GM12878 (cell line): ENCODE measurements around the gene CXXC5. TPM values are rescaled to one million over a fixed set of nuclear protein-coding genes. Genes with fewer than 3 reads are reported as not detected.

Experiments used
- ATAC-seq: fragments of 200-7000 bp; cut with Tn5 transposase; 3 replicates; pipeline ENCODE4 v1.9.1; 2020; ENCODE audit warnings: mild to moderate bottlenecking, moderate library complexity
- BruUV-seq: library from RNA; stranded (reverse); fragments of 400-500 nt; replicated peaks from 2 replicates; lab custom pipeline; 2021; lab: Mats Ljungman, UMichigan
- CTCF ChIA-PET: fragments of 300-600 bp; sonication (Branson Sonifier 250); formaldehyde crosslinking; extraction: SDS; loops from one replicate; lab custom pipeline; 2021; ENCODE audit warnings: inconsistent platforms; lab: Yijun Ruan, JAX
- POLR2A ChIA-PET: fragments of 350-600 bp; formaldehyde crosslinking; extraction: SDS; loops from one replicate; lab custom pipeline; 2021; ENCODE audit warnings: inconsistent platforms; lab: Charles Lee
- RAD21 ChIA-PET: fragments of 300-600 bp; sonication (Branson Sonifier 250); formaldehyde crosslinking; loops from one replicate; lab custom pipeline; 2023; ENCODE audit warnings: antibody characterized with exemption; ENCODE audit not compliant: unreplicated experiment; lab: Charles Lee
- SMC1A ChIA-PET: fragments of 300-600 bp; sonication (Branson Sonifier 250); formaldehyde crosslinking; loops from one replicate; lab custom pipeline; 2023; ENCODE audit not compliant: unreplicated experiment, uncharacterized antibody; lab: Charles Lee
- DNase-seq: peaks from one replicate; pipeline ENCODE4 v3.0.0-alpha.2; 2011; ENCODE audit warnings: low read depth, low spot score
- FAIRE-seq: peaks from 3 replicates; lab custom pipeline; 2011; peaks lifted over from hg19 to GRCh38; lab: Jason Lieb, UNC
- H2AFZ ChIP-seq: 2 replicates; pipeline ENCODE4 v1.6.0; 2011; ENCODE audit warnings: low read depth, low read length, control low read depth; ENCODE audit not compliant: control insufficient read depth
- H3K27ac ChIP-seq: 2 replicates; pipeline ENCODE4 v1.5.1; 2011; ENCODE audit warnings: control low read depth; ENCODE audit not compliant: control insufficient read depth, insufficient read depth
- H3K27me3 ChIP-seq, 2 experiments: replicated peaks in 1 of 2; 2 replicates each; pipeline versions ENCODE4 v1.6.0 to v1.6.1; 2011; ENCODE audit warnings: low read length in 1 of 2; ENCODE audit not compliant: control insufficient read depth in 2 of 2, insufficient read depth in 2 of 2
- H3K36me3 ChIP-seq, 2 experiments: 2 replicates each; pipeline ENCODE4 v1.5.1; 2011; ENCODE audit warnings: low read length in 1 of 2; ENCODE audit not compliant: control insufficient read depth in 2 of 2, insufficient read depth in 2 of 2
- H3K4me1 ChIP-seq: 2 replicates; pipeline ENCODE4 v1.6.1; 2011; ENCODE audit warnings: mild to moderate bottlenecking, low read length, moderate library complexity, mixed read lengths; ENCODE audit not compliant: control insufficient read depth, insufficient read depth
- H3K4me2 ChIP-seq: 2 replicates; pipeline ENCODE4 v1.6.0; 2011; ENCODE audit warnings: control low read depth; ENCODE audit not compliant: control insufficient read depth, insufficient read depth
- H3K4me3 ChIP-seq: fragments of 200-600 bp; sonication (generic); 2 replicates; pipeline ENCODE4 v1.5.1; 2016
- H3K79me2 ChIP-seq: 2 replicates; pipeline ENCODE4 v1.6.0; 2011; ENCODE audit warnings: low read length; ENCODE audit not compliant: control insufficient read depth, insufficient read depth
- H3K9ac ChIP-seq: 2 replicates; pipeline ENCODE4 v1.8.0; 2011; ENCODE audit warnings: low read length, control low read depth, mixed read lengths; ENCODE audit not compliant: control insufficient read depth, insufficient read depth
- H3K9me3 ChIP-seq: replicated peaks from 3 replicates; pipeline ENCODE4 v1.5.1; 2011; ENCODE audit warnings: mild to moderate bottlenecking, low read length; ENCODE audit not compliant: control insufficient read depth, insufficient read depth
- H4K20me1 ChIP-seq: 2 replicates; pipeline ENCODE4 v1.6.0; 2011; ENCODE audit not compliant: control insufficient read depth, insufficient read depth
- BACH1 ChIP-seq: fragments of 450-650 bp; IDR thresholded peaks from 2 replicates; pipeline ENCODE4 v1.6.1; 2017; ENCODE audit warnings: mild to moderate bottlenecking, borderline replicate concordance
- BHLHE40 ChIP-seq, 2 experiments: fragments of 450-650 bp in 1 of 2; IDR thresholded peaks; 2 replicates each; pipeline ENCODE4 v1.6.1; 2011 to 2017; ENCODE audit warnings: low read depth in 2 of 2, borderline replicate concordance in 1 of 2, improper control_type of control experiment in 1 of 2, low read length in 1 of 2, mild to moderate bottlenecking in 1 of 2
- ETV6 ChIP-seq, 2 experiments: fragments of 450-650 bp in 1 of 2; IDR thresholded peaks in 1 of 2; conservative IDR thresholded peaks in 1 of 2; 2 replicates each; pipeline ENCODE4 v1.6.1; 2014; ENCODE audit warnings: antibody characterized with exemption in 1 of 2, borderline replicate concordance in 1 of 2, low read depth in 1 of 2, mild to moderate bottlenecking in 1 of 2, moderate library complexity in 1 of 2
- HDAC6 ChIP-seq: fragments of 200-600 bp; sonication (generic); IDR thresholded peaks from one replicate; pipeline ENCODE4 v1.8.0; 2017; ENCODE audit warnings: antibody characterized with exemption; ENCODE audit not compliant: unreplicated experiment
- LARP7 ChIP-seq: fragments of 450-650 bp; IDR thresholded peaks from 2 replicates; pipeline ENCODE4 v1.6.1; 2017; ENCODE audit warnings: mild to moderate bottlenecking
- NFYA ChIP-seq: IDR thresholded peaks from 2 replicates; pipeline ENCODE4 v1.6.1; 2011; ENCODE audit warnings: low read depth, mild to moderate bottlenecking, low read length, improper control_type of control experiment, borderline replicate concordance
- POLR2AphosphoS2 ChIP-seq: IDR thresholded peaks from 2 replicates; pipeline ENCODE4 v1.6.1; 2011; ENCODE audit warnings: low read depth, mild to moderate bottlenecking, low read length, improper control_type of control experiment, moderate library complexity
- SMC3 ChIP-seq: IDR thresholded peaks from 2 replicates; pipeline ENCODE4 v1.6.1; 2011; ENCODE audit warnings: low read length, improper control_type of control experiment, borderline replicate concordance
- SPI1 ChIP-seq: IDR thresholded peaks from 2 replicates; pipeline ENCODE4 v1.6.1; 2011; ENCODE audit warnings: low read depth, mild to moderate bottlenecking, low read length, moderate library complexity, borderline replicate concordance; ENCODE audit not compliant: insufficient read depth
- USF1 ChIP-seq: IDR thresholded peaks from 2 replicates; pipeline ENCODE4 v1.6.1; 2011; ENCODE audit warnings: borderline replicate concordance, low read depth, mild to moderate bottlenecking, moderate library complexity, mixed read lengths, low read length; ENCODE audit not compliant: insufficient read depth; ENCODE audit errors: extremely low read length
- WRNIP1 ChIP-seq: IDR thresholded peaks from 2 replicates; pipeline ENCODE4 v1.6.1; 2011; ENCODE audit warnings: low read depth, low read length, improper control_type of control experiment, borderline replicate concordance
- YBX1 ChIP-seq: fragments of 450-650 bp; IDR thresholded peaks from 2 replicates; pipeline ENCODE4 v1.6.1; 2016; ENCODE audit warnings: antibody characterized with exemption
- ZNF207 ChIP-seq: fragments of 450-650 bp; IDR thresholded peaks from 2 replicates; pipeline ENCODE4 v1.6.1; 2014; ENCODE audit warnings: antibody characterized with exemption, mild to moderate bottlenecking, borderline replicate concordance
- ZNF687 ChIP-seq: fragments of 450-650 bp; IDR thresholded peaks from 2 replicates; pipeline ENCODE4 v1.6.1; 2017; ENCODE audit warnings: mild to moderate bottlenecking, moderate library complexity
- WGBS: methylation state at CpG from one replicate; pipeline ENCODE4 v1.1.6; 2016; ENCODE audit warnings: low lambda C conversion rate; ENCODE audit not compliant: insufficient replicate concordance, insufficient coverage; ENCODE audit errors: missing lambda C conversion rate; 5-methylcytosine and 5-hydroxymethylcytosine counted together
- in situ Hi-C: fragments of 300-500 bp; cut with MboI; formaldehyde crosslinking; loops from 9 replicates; pipeline ENCODE4 v1.14.3; 2018; ENCODE audit warnings: mixed read lengths
- intact Hi-C: fragments of 100-400 bp; cut with micrococcal nuclease; formaldehyde crosslinking; loops from one replicate; pipeline ENCODE4 v1.14.2; 2022; ENCODE audit not compliant: unreplicated experiment
- polyA plus RNA-seq, 11 experiments: library from polyadenylated mRNA; depleted of rRNA in 4 of 11; unstranded in 6 of 11; stranded (reverse) in 5 of 11; fragments of >200 nt; fragmentation: Nextera tagmentation in 4 of 11; fragmentation: Illumina TruSeq in 1 of 11; extraction: Ambion mirVana in 4 of 11; extraction: Trizol in 1 of 11; gene quantifications; 1 replicate in 1 of 11; 2 replicates in 10 of 11; pipeline versions ENCODE4 v1.2.1 to v1.2.3, GENCODE V29; 2011 to 2016; ENCODE audit warnings: inconsistent platforms in 2 of 11, missing spikeins in 2 of 11, low read depth in 1 of 11
- total RNA-seq, 4 experiments: library from RNA; depleted of rRNA in 3 of 4; stranded (reverse); fragments of >200 nt in 3 of 4; fragmentation: Illumina TruSeq in 1 of 4; extraction: Trizol in 1 of 4; gene quantifications; 2 replicates each; pipeline versions ENCODE4 v1.2.1 to v1.2.3, GENCODE V29; 2013 to 2021

The CXXC5 gene
- total and polyA plus RNA-seq, 10 of the 15 experiments (the other 5 are each of a cell fraction or from before 2014, with no cell fraction given) = 1.8 to 90.8 (median 40.7) TPM

GRCh38 chr5:139649082-139649991 is 1.2 kb downstream of the CXXC5 start:
- intact Hi-C loops = no loop called here
- peak overlapping the region; percentile 96 for H3K4me3 ChIP-seq
- ChIA-PET POLR2A (interaction anchor here (0.6 to 6.8 kb wide), 10 partner anchors 11 to 138 kb away, joined by 3 to 127 read pairs (median 10); no protein-coding TSS in a partner anchor), RAD21 (interaction anchor here (1.2 to 10.9 kb wide), 10 partner anchors 11 to 98 kb away, joined by 3 to 265 read pairs (median 12); no protein-coding TSS in a partner anchor), SMC1A (interaction anchor here (1.2 to 9.6 kb wide), 5 partner anchors 14 to 84 kb away, joined by 4 to 175 read pairs (median 6); no protein-coding TSS in a partner anchor), CTCF (interaction anchor here (1.0 to 9.3 kb wide), 8 partner anchors 7 to 117 kb away, joined by 3 to 201 read pairs (median 7); no protein-coding TSS in a partner anchor)
- peak overlapping the region; percentile 21 for H2AFZ ChIP-seq
- peaks cover 43% of the 10 kb centered on the region for H3K4me1 ChIP-seq
- H3K27ac ChIP-seq = peak overlapping the region; percentile 91
- in situ Hi-C loops = no loop called here
- H3K4me2 ChIP-seq = peak overlapping the region; percentile 93; the same call in 1 of the 2 replicates
- H3K9me3 ChIP-seq = no peaks in the 10 kb centered on the region
- under 1% methylated on average over 61 of the region's 77 CpGs for WGBS
- 0 out of 2 replicates have a peak, but pooled peaks cover 4% of the 10 kb centered on the region for H4K20me1 ChIP-seq
- H3K36me3 ChIP-seq = no peaks in the 10 kb centered on the region; a peak in 1 of 4 replicates
- DNase-seq = no peak
- H3K79me2 ChIP-seq = peaks cover 66% of the 10 kb centered on the region
- peak; percentile 9 for ATAC-seq
- BruUV-seq = no TSS peak
- no peaks in the 10 kb centered on the region for H3K27me3 ChIP-seq
- peak overlapping the region; percentile 95 for H3K9ac ChIP-seq
- no peak for FAIRE-seq
- TF ChIP-seq WRNIP1 (no peak), SPI1 (peak; percentile 14; the same call in 1 of the 2 replicates), LARP7 (peak; percentile 22; the same call in 1 of the 2 replicates), YBX1 (no peak), BACH1 (no peak; the same call in 1 of the 2 replicates), BHLHE40 (IDR thresholded peaks at IDR 0.05; ENCODE audit: borderline replicate concordance in 1 of 2, low read depth in 2 of 2, low read length in 1 of 2) (peak in 1 of 2 experiments; percentile 8; a peak in 1 of 4 replicates), NFYA (no peak), ZNF207 (no peak), HDAC6 (no peak), POLR2AphosphoS2 (no peak; the same call in 1 of the 2 replicates), SMC3 (no peak), ETV6 (conservative IDR thresholded peaks at IDR 0.05 in 1 of 2, IDR thresholded peaks at IDR 0.05 in 1 of 2; ENCODE audit: borderline replicate concordance in 1 of 2, low read depth in 1 of 2) (no peak), ZNF687 (no peak; the same call in 1 of the 2 replicates), USF1 (no peak)
